ENCODE data around the gene APLP2.

APLP2 gene

GRCh38 chr11:130092661-130093060, 23.0 kb downstream of the APLP2 start:
- no peak for DNase-seq (ENCODE audit: extremely low spot score)
- ChIA-PET CTCF (no interaction called here), POLR2A (no interaction called here)
- no peak for TF ChIP-seq CTCF (IDR thresholded peaks at IDR 0.05; ENCODE audit: control extremely low read depth, extremely low read depth, low read depth, missing control alignments)

- DNase-seq (ENCODE audit: extremely low spot score): no peak
- ChIA-PET CTCF (interaction anchor here (1.4 kb wide), 1 partner anchor 12 kb away, joined by 3 read pairs; no protein-coding TSS in a partner anchor), POLR2A (no interaction called here)
- no peak for TF ChIP-seq CTCF (IDR thresholded peaks at IDR 0.05; ENCODE audit: control extremely low read depth, extremely low read depth, low read depth, missing control alignments)
Observed at GRCh38 chr11:130094614-130095013, 24.9 kb downstream of the APLP2 start.

DNA sequence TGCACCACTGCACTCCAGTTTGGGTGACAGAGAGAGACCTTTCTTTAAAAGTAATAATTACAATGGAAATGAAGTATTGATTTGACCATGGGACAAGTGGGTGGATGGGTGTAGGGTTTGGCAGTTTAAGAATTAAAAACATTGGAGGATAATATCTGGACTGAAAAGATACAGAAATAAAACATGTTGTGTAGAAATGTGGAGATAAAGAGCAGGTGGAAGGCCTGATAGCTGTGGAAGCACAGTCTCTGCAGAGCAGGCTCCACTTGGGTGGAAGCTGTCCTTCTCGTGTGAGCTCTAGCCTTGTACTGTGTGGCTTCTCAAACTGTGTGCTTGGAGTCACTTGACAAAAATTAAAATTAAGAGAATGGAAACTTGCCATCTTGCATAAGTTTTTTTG, 25.6 kb downstream of the APLP2 start:
- DNase-seq (ENCODE audit: extremely low spot score): no peak
- ChIA-PET CTCF (interaction anchor here (0.7 to 1.4 kb wide), 2 partner anchors 11 to 30 kb away, joined by 3 read pairs; no protein-coding TSS in a partner anchor), POLR2A (no interaction called here)
- TF ChIP-seq CTCF (IDR thresholded peaks at IDR 0.05; ENCODE audit: control extremely low read depth, extremely low read depth, low read depth, missing control alignments): no peak

DNA sequence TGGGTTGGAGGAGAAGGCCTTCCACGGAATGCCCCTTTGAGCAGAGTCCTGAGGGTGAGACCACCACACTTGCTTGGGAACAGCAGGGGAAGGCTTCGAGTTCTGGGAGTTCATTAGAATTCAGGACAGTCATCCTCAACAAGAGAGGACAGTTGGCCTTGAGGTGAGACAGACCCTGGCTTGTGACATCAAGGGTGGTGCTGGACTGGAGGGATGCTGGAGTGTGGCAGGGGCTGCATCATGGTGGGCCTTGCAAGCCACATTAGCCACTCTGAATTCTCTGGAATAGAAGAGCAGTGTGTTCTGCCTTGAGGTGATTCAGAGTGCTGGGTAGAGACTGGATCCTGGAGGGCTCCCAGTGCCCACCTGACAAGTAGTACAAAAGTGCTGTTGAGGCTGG, 26.3 kb downstream of the APLP2 start:
- ChIA-PET POLR2A (no interaction called here), CTCF (interaction anchor here (0.6 to 1.4 kb wide), 4 partner anchors 10 to 30 kb away, joined by 3 to 4 read pairs (median 3); no protein-coding TSS in a partner anchor)
- DNase-seq (ENCODE audit: extremely low spot score): no peak
- no peak for TF ChIP-seq CTCF (IDR thresholded peaks at IDR 0.05; ENCODE audit: control extremely low read depth, extremely low read depth, low read depth, missing control alignments)

GRCh38 chr11:130096823-130097222, 27.1 kb downstream of the APLP2 start:
- no peak for TF ChIP-seq CTCF (IDR thresholded peaks at IDR 0.05; ENCODE audit: control extremely low read depth, extremely low read depth, low read depth, missing control alignments)
- POLR2A ChIA-PET: no interaction called here
- CTCF ChIA-PET: interaction anchor here (1.1 kb wide), 1 partner anchor 10 kb away, joined by 4 read pairs; no protein-coding TSS in a partner anchor
- DNase-seq (ENCODE audit: extremely low spot score): no peak

DNA sequence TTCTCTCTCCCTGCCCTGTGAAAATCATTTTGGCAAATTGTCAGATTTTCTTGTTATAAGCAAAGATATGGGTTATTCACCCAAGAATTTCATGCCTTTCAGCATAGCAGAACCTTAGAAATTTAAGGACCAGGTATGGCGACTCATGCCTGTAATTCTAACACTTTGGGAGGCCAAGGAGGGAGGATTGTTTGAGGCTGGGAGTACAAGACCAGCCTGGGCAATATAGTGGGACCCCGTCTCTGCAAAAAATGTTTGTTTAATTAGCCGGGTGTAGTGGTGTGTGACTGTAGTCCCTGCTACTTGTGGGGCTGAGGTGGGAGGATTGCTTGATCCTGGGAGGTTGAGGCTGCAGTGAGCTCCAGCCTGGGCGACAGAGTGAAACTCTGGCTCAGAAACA, 27.6 kb downstream of the APLP2 start:
- CTCF ChIA-PET: interaction anchor here (1.5 kb wide), 1 partner anchor 26 kb away, joined by 4 read pairs; no protein-coding TSS in a partner anchor
- POLR2A ChIA-PET: no interaction called here
- no peak for DNase-seq (ENCODE audit: extremely low spot score)
- TF ChIP-seq CTCF (IDR thresholded peaks at IDR 0.05; ENCODE audit: control extremely low read depth, extremely low read depth, low read depth, missing control alignments): no peak

Measured in GM10248 (cell line).